Retinal pigment epithelial cell (primary cell): Measurements from ENCODE around the gene TMEM151B.

Experiments
- DNase-seq: peaks from one replicate; pipeline ENCODE4 v3.0.0-alpha.2; 2010; ENCODE audit warnings: low read depth
- H3K4me3 ChIP-seq: 2 replicates; pipeline ENCODE4 v1.5.1; 2011; ENCODE audit warnings: mild to moderate bottlenecking, low read length, control low read depth, moderate library complexity
- CTCF ChIP-seq: conservative IDR thresholded peaks from 2 replicates; pipeline ENCODE4 v1.5.1; 2011; ENCODE audit warnings: low read depth, low read length, control low read depth, inconsistent platforms

Gene TMEM151B

DNA sequence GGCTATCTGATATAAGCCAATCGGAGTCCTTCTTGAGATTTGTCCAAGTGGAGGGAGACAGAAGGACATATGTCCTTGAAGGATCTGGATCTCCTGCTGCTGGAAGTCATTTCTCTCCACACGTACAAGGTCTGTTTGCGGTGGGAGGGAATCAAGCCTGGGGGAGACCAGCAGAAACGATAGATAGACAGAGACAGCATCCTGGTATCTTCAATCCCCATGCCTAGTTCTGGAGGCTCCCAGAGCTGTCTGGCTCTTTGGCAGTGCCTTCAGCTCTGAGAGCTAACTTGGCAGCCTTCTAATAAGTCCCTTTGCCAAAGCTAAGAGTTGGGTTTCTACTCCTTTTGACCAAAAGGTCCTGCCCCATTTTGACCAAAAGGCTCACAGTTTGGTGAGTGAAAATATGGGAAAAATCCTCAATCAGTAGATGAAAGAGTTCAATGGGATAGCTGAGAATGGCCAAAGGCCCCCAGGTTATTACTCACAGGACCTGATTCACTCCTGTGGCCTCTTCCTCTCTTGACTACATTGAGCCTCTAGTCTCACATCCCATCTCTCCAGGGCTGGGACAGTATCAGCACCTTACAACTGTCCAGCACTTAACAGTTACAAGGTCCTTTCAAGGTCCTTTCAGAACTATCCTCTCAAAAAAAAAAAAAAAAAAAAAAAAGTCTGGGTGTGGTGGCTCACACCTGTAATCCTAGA lies 22.6 kb downstream of the TMEM151B start:
- H3K4me3 ChIP-seq = no peak overlapping the region
- DNase-seq = no peak
- no peak for TF ChIP-seq CTCF

DNA sequence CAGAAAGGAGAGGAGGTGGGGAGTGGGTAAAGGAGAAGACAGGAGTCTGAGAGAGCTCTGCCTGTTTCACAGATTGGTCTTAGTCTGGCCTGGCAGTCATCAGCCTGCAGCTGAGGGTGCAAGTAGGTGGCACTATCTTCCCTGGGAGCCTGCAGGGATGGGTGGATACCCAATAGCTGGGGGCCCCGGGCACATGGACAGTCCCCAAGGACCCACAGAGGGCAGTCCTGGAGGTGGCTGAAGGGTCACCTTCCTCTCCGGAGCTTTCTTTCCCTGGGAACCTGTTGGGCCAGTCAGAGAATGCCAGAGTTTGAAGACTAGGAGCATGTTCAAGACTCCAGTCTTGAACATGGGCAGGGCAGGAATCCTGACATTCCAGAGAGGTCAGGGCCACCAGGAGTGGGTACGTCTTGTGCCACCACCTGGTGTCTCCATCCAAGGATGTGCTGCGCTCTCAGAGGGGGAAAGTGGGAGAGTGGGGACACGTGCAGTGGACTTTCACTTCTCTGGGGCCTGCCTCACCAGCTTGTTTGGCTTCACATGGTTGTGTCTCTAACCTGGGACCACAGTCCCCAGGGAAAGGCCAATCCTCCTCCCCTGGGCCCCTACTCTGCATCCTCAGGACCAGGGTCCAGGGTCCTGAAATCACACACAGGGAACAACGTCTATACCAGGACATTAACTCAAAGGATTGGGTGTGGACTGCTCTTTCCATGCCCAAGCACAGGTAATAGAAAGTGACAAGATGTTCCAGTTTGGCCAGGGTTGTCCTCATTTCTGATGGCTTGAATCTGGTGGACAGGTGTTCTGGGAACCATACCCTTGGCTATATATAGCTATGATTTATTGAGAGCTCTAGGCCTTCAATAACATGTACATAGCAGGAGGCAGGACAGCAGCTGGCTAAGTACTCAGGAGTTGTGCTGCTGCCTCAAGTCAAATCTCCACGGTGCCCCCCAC lies 24.9 kb downstream of the TMEM151B start:
- no peak for TF ChIP-seq CTCF
- H3K4me3 ChIP-seq = no peak overlapping the region

DNA sequence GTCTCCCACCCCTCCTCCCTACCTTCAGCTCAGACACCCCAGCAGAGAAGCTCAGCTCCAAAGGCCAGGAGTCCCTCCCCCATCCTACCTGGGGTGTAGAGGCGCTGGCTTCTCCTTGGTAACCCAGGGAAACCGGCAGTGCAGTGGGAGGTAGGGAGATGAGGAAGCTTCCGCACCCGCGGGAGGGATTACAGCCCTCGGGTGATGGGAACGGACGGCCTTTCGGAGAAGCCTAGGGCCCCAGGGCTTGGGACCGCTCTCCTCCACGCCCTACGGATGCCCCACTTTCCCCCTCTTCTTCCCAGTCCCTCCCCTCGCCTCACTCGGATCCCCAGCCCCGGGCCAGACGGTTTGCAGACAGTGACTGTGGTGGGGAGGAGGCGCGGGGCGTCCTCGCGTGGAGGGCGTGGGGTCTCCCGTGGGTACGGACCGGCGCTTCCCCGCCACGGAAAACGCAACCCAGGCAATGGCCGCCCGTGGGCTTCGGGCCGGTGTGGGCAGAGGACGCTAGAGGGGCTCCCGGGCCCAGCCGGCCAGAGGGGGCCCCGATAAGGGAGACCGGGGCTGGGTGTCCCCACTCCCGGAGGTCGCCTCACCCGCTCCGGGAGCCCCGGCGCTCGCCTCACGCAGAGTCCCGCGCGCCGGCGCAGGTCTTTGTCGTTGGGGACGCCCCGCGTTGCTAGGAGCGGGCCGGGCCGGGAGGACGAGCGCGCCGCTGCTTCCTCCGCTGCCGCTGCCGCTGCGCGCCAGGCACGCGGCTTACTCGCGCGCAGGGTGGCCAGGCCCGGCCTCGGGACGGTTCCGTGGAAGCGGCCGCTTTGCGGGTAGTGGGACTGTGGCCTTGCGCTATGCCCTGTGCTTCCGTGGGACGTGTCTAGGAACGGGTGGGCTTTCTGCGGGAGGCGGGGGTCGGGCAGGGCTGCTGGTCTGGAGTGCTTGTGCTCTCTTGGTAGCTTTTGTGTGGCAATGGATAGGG lies 27.1 kb downstream of the TMEM151B start:
- no peak for DNase-seq
- no peak for TF ChIP-seq CTCF
- peak overlapping the region; percentile 45 for H3K4me3 ChIP-seq

More for the DNA sequence above, 24.9 kb downstream of the TMEM151B start:
- no peak for DNase-seq

DNA sequence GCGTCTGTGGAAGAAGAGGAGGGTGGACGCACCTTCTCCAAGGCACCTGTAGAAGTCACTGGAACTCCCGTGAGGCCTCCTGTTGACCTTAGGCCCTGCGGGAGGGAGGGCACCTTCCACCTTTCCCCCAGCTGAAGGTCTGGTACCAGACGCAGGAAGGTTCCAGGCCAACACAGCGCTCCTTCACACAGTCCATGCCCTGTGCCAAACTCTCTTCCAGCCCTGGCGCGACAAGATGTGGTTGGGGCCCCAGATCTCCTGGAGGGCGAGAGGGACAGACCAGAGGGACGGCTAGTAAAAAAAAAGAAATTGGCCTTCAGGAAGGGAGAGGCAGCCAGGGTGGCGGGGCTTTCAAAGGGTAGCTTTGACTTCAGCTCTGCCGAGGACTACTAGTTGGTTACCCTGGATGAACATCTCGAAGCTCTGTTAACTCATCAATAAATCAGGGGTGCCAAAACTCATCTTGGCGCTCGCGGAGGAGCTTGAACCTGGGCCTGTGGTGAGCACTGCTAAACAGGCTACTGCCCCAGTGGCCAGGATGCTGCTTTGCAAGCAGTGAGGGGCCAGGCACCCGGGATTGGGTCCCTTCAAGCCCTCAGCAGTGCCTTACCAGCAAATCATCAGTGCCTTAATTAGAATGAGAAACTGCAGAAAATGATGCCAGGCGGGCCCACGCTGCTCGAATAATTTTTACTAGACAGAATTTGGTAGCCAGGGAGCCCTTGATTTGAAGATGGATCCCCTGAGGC lies 28.0 kb downstream of the TMEM151B start:
- H3K4me3 ChIP-seq = no peak overlapping the region
- DNase-seq = no peak
- TF ChIP-seq CTCF = no peak

GRCh38 chr6:44298864-44299263 lies 28.6 kb downstream of the TMEM151B start:
- DNase-seq = no peak
- H3K4me3 ChIP-seq = no peak overlapping the region
- no peak for TF ChIP-seq CTCF

- no peak overlapping the region for H3K4me3 ChIP-seq
- no peak for TF ChIP-seq CTCF
- DNase-seq = no peak
Observed at GRCh38 chr6:44300292-44300823, 30.1 kb downstream of the TMEM151B start.
